Suppressor macrophage (primary cell): ENCODE measurements around the gene COTL1.

Source experiments
- DNase-seq, 4 experiments: peaks; one replicate each; pipeline ENCODE4 v3.0.0-alpha.2; 2020 to 2022

The COTL1 gene

GRCh38 chr16:84548508-84548907 lies 69.4 kb downstream of the COTL1 start:
- no peak for DNase-seq

GRCh38 chr16:84547546-84548061 lies 70.3 kb downstream of the COTL1 start:
- no peak for DNase-seq

DNA sequence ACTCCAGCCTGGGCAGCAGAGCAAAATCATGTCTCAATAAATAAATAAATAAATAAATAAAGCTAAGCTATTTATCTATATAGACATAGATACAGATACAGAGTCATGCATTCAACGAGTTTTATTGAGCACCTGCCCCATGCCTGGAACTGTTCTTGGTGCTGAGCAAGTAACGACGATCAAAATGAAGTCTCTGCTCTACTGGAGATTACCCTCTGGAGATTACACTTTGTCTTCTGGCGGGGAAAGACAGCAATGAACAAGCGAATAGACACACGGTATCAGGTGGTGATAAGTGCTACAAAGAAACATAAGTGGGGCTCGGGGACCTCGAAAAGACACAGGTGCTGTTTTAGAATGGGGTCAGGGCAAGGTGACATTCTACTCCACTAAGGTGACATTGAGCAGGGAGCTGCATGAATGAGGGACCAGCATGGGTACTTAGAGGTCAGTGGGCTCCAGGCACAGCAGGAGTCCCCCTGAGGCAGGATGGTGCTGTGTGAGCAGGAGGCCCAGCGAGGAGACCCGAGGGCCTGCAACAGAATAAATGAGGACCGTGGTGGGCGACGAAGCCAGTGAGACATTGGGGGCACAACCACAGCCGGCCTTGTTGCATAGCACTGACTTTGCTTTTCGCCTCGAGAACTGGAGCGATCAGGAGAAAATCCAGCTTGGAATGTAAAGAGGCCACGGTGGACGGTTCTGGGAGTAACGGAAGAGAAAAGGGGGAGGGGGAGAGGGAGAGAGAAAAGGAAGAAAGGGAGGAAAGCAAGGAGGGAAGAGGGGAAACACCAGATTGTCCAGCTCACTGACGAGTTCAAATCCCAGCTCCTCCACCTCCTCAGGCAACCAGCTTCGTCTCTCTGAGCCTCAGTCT lies 71.0 kb downstream of the COTL1 start:
- DNase-seq = no peak

DNA sequence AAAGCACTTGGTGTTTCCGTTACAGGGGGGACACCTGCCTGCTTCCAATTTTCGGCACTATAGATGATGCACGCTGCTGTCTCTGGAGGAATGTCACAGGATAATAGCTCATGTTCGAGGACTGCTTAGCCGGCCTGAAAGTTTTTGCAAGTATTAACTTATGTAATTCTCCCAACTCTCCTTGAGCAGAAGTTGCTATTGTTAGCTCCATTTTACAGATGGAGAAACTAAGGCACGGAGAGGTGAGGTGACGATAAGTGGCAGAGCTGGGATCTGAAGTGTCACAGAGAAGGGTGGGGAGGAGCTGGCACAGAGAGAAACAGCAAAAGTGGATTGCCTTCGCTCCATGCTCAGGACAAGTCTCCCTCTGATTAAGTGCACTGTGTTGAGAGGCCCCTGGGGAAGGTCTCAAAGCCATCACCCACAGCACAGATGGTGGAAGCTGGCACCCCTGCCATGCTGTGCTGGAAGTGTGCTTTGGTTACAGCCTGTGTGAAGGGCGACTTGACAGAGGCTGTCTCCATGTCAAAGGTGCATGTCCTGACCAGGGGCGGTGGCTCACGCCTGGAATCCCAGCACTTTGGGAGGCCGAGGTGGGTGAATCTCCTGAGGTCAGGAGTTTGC lies 72.7 kb downstream of the COTL1 start:
- no peak for DNase-seq

DNA sequence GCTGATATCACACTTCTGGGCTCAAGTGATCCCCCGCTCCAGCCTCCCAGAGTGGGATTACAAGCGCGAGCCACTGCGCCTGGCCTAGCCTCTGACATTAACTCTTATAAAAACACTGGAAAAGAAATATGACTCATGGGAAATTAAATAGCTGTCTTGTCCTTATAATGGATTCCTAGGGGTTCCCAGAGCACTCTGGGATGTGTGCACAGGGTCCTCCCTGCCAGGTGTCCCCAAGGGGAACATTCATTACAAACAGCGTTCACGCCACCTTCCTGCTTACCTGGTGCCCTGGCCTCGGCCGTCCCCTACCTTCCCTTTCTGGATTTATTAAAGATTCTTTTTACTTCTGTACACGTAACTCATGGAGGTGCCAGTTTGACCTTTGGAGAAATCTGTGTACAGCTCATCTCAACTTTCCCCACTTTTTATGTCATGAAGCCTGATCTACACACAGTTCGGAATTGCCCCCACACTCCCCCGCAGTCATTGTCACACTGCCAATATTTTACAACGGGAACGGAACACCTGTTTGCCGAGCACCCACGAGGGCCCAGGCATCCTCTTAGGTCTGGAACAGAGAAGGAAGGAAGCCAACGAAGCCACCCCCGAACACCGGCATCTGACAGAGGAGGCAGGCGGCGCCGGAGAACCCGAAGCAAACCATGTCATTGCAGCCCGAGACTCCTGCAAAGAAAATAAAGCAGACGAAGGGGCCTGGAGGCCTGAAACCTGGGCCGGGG lies 73.7 kb downstream of the COTL1 start:
- DNase-seq = peak; percentile 56 to 69 (median 60)

DNA sequence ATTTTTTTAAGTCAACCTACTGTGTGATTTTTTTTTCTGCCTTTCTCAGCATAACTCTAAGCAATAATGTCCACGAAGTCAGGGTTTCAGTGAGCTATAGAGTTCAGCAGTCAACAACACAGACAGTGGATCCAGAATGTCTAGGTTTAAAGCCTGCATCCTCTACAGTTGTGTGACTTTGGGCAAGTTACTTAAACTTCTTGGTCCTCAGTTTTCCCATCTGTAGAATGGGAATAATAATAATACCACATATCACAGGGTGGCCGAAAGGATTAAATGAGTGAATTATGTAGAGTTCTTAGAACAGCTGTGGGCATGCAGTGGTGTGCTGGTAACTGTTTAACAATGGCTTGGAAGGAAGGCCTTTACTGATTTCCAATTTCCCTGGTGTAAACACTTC lies 74.6 kb downstream of the COTL1 start:
- no peak for DNase-seq

GRCh38 chr16:84541999-84542817 lies 75.7 kb downstream of the COTL1 start:
- no peak for DNase-seq

DNA sequence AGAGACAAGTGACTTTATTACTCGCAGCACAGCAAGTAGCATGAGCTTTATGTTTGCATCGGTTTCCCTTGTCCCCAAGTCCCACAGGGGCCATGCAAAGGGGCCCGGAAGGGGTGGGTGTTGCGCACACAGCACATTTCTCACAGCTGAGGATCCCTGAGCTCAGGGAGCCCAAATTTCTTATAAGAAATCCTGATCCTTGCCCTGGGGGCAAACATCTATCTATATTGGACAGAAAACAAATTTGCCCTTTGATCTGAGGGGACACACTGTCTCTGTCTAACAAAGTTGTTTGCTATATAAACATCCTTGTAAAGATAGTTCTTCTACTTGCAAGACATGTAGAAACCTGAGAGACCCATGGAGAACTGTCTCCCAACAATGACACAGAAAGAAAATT lies 77.7 kb downstream of the COTL1 start:
- DNase-seq = no peak

GRCh38 chr16:84538222-84538840 lies 79.5 kb downstream of the COTL1 start:
- DNase-seq = no peak

DNA sequence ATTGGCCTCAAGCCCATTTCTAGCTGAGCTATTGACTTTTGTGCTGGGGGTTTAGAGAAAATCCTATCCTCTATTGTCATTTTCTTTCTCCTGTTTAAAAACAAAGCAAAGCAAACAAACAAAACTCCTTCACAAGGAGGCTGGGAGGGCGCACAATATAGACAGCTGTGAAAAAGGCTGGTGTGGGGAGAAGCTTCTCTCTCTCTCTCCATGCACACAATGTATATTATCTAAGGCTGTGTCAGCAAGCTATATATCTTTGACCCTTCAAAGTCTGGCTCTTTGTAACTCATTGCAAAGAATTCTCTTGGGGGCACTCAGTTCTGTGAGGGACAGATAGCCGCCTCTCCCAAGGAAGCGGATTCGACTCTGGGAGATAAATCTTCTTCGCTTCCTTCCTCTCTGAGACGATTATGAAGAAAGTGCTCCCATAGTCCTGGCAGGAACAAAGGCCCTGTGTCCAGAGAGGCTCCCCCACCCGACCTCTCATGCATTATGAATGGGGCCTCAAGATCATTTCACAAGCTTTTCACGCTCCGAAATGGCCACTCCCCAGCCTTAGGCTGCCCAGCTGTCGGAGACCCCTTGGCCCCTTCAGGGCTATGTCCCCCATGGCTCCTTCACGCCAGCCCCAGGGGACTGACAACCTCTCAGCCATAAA lies 80.3 kb downstream of the COTL1 start:
- no peak for DNase-seq

- DNase-seq = no peak
These were observed 82.0 kb downstream of the COTL1 start for GRCh38 chr16:84535851-84536250.

DNA sequence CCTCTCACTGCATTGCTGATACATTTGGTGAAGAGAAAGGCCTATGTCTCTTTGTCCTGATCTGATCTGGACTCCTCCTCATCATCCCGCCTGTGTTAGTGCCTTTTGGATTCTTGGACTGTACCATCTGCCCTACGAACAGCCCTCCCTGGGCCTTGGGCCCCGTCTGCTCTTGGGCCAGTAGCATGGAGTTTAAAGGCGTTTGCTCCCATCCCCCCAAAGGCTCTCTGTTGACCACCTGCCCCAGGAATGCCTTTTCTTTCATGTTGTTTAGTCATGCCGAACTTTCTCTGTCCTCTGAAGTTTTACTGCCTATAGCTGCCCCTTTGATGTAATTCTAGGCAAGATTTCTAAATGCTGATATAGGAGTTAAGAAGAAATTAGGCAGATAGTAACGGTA lies 82.5 kb downstream of the COTL1 start:
- no peak for DNase-seq

DNA sequence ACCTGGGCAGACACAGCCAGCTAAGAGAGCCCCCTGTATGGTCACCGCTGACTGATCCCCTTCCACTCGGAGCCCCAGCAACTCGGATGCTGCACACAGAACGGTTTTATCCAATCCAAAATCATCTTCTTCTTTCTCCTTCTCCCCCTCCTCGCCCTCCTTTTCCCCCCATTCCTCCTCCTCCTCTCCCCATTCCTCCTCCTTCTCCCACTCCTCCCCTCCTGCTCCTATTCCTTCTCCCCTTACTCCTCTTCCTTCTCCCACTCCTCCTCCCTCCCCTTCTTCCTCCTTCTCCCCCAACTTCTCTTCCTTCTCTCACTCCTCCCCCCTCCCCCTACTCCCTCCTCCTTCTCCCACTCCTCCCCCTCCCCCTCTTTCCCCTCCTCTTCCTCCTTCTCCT lies 83.1 kb downstream of the COTL1 start:
- no peak for DNase-seq

- DNase-seq = no peak
These were observed 84.9 kb downstream of the COTL1 start for GRCh38 chr16:84532855-84533486.

- peak; percentile 75 to 85 (median 82) for DNase-seq
These were observed 85.6 kb downstream of the COTL1 start for GRCh38 chr16:84532291-84532724.

DNA sequence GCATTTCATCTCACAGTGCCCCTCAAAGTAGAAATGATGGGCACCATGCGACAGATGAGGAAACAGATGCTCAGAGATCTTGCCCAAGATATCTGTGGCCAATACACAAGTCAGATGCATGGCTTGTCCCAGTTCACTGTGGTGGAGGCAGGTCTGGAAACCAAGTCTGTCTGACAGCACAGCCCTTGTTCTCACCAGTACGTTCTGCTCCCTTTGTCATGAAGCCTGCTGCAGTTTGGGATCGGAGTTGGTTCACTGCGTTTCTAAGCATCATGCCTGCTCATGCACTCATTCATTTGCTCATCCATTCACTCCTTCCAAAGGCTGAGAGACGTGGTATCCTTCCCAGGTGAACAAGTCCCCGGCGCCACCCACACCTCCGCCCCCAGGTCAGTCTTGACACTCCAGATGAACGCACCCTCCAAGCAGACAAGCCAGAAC lies 86.2 kb downstream of the COTL1 start:
- DNase-seq = no peak

DNA sequence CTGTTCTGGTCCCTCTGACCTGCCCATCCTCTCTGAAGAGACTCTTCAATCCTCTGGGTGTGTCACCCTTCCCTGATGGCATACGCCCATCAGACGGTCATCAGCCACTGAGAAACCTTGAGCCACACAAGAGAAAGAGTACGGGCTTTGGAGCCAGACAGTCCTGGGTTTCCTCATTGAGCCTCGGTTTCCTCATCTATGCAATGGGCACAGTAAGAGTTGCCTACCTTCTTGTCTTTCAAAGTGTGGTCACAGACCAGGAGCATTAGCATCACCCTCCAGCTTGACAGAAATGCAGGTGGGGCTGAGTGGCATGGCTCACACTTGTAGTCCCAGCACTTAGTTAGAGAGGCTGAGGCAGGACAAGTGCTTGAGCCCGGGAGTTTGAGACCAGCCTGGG lies 87.3 kb downstream of the COTL1 start:
- DNase-seq = no peak

DNA sequence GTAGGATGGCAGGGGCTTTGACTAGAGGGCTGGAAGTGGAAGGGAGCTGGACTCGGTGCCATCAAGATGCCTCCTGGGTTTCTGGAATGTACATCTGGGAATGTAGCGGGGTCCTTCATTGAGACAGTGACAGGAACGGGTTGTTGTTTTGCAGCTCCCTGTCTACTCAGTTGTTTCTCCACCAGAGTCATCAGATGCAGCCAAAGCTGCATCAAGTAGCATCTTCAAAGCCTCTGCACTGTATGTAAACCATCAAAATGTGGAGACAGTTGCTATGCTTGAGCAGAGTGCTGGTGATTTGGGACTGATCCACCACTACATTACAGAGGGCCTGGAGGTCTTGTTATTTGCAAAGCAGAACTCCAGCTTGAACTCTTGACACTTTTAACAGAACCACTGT lies 88.3 kb downstream of the COTL1 start:
- DNase-seq = no peak

- peak; percentile 48 to 74 (median 56) for DNase-seq
These were observed 89.6 kb downstream of the COTL1 start for GRCh38 chr16:84528322-84528721.

DNA sequence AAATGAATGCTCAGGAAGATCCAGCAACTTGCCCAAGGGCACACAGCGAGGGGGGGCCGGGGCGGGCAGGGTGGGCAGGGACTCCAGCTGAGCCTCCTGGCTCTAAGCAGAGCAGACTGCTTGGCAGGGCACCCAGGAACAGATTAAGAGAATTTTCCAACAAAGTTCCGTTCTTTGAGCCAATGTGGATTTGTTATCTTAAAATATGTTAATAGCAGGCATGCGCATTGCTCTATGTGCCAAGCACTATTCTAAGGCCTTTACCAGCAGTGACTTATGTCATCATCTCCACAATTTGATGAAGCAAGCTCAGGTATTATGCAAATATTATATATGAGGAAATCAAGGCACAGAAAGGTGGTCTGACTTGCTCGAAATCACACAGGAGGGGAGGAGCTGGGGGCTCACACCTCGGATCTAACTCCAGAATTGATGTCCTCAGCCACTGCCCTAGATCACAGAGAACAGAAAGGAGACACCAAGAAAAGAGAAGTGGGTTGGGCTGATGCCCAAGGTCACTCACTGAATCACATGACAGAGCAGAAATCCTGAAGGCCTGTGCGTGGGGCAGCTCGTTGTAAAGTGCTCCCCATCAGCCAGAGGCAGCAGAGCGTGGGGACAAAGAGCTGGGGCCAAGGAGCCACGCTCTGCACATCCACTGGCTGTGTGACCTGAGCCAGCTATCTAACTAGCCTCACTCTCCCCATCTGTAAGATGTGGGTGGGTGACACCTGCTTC lies 90.2 kb downstream of the COTL1 start:
- peak; percentile 59 to 81 (median 72) for DNase-seq
